Gastroesophageal sphincter (tissue), 4 donors: Measurements from ENCODE around the gene LRRC8C. TPM values are rescaled to one million over a fixed set of nuclear protein-coding genes. Genes with fewer than 3 reads are reported as not detected.

ENCODE experiments used
- ATAC-seq: fragments of 150-250 bp; one replicate; pipeline ENCODE4 v1.9.1; 2016; ENCODE audit warnings: mild to moderate bottlenecking, moderate library complexity
- H3K27ac ChIP-seq, 4 donors: fragments of 200-600 bp; sonication (generic) in 3 of 4; 1 replicate in 3 of 4; 2 replicates in 1 of 4; pipeline ENCODE4 v1.5.1; 2016 to 2019
- H3K27me3 ChIP-seq: fragments of 200-600 bp; sonication (generic); one replicate; pipeline ENCODE4 v1.5.1; 2019
- H3K36me3 ChIP-seq, 2 donors: fragments of 200-600 bp; sonication (generic); one replicate each; pipeline ENCODE4 v1.5.1; 2019; ENCODE audit warnings: control low read depth in 1 of 2
- H3K4me1 ChIP-seq, 3 donors: fragments of 200-600 bp; sonication (generic); 1 replicate in 2 of 3; 2 replicates in 1 of 3; pipeline ENCODE4 v1.5.1; 2016 to 2019; ENCODE audit warnings: control low read depth in 2 of 3
- H3K4me3 ChIP-seq, 2 donors: fragments of 200-600 bp; sonication (generic); one replicate each; pipeline ENCODE4 v1.5.1; 2019; ENCODE audit warnings: mild to moderate bottlenecking in 1 of 2, moderate library complexity in 1 of 2
- H3K9me3 ChIP-seq, 3 donors: fragments of 200-600 bp; sonication (generic); one replicate each; pipeline ENCODE4 v1.5.1; 2017 to 2019; ENCODE audit warnings: control low read depth in 2 of 3
- CTCF ChIP-seq, 4 experiments: fragments of 200-600 bp in 2 of 4; fragments of 450-650 bp in 2 of 4; sonication (generic) in 1 of 4; IDR thresholded peaks; one replicate each; pipeline ENCODE4 v1.5.1; 2017 to 2019; ENCODE audit warnings: antibody characterized with exemption in 4 of 4, mild to moderate bottlenecking in 2 of 4, moderate library complexity in 2 of 4
- EP300 ChIP-seq: sonication (generic); formaldehyde crosslinking; IDR thresholded peaks from one replicate; pipeline ENCODE4 v1.6.1; 2017; ENCODE audit warnings: antibody characterized with exemption, mild to moderate bottlenecking
- POLR2A ChIP-seq, 2 donors: fragments of 450-650 bp; IDR thresholded peaks; one replicate each; pipeline ENCODE4 v1.6.1; 2017; ENCODE audit warnings: antibody characterized with exemption in 2 of 2, mild to moderate bottlenecking in 2 of 2, moderate library complexity in 1 of 2
- POLR2AphosphoS5 ChIP-seq: sonication (generic); formaldehyde crosslinking; IDR thresholded peaks from one replicate; pipeline ENCODE4 v1.6.1; 2017; ENCODE audit warnings: antibody characterized with exemption
- WGBS, 2 donors: methylation state at CpG; one replicate each; pipeline ENCODE4 v1.1.5; 2018; ENCODE audit warnings: low coverage in 1 of 2; 5-methylcytosine and 5-hydroxymethylcytosine counted together
- total RNA-seq, 4 donors: library from RNA; depleted of rRNA; stranded (reverse); fragments of >200 nt; gene quantifications; one replicate each; pipeline ENCODE4 v1.1.0, GENCODE V29; 2016

Gene LRRC8C
- total RNA-seq, 4 donors from 2014 or later = 5.4 to 9.6 (median 6.2) TPM

- H3K27me3 ChIP-seq = no peaks in the 10 kb centered on the region
- H3K27ac ChIP-seq = no peak overlapping the region
- ATAC-seq = no peak
- no peaks in the 10 kb centered on the region for H3K36me3 ChIP-seq
- WGBS, 2 donors = 51 to 75% methylated on average over 3 to 5 of the region's 5 CpGs
- TF ChIP-seq POLR2AphosphoS5 (no peak), CTCF (IDR thresholded peaks at IDR 0.05) (peak; percentile 44 to 69 (median 63))
- H3K4me1 ChIP-seq = peaks cover 0 to 6% (median 0%) of the 10 kb centered on the region in 3 donors
- no peak overlapping the region for H3K4me3 ChIP-seq
- no peaks in the 10 kb centered on the region for H3K9me3 ChIP-seq
Measured at GRCh38 chr1:89598450-89599331, 34.2 kb upstream of the LRRC8C start.

- TF ChIP-seq POLR2A (IDR thresholded peaks at IDR 0.05) (no peak), POLR2AphosphoS5 (no peak), EP300 (no peak), CTCF (IDR thresholded peaks at IDR 0.05) (no peak)
- no peak for ATAC-seq
Measured at GRCh38 chr1:89599332-89599630, 33.6 kb upstream of the LRRC8C start.

GRCh38 chr1:89600451-89601224, 32.3 kb upstream of the LRRC8C start:
- peaks cover 0 to 12% (median 0%) of the 10 kb centered on the region in 3 donors for H3K4me1 ChIP-seq
- WGBS, 2 donors = 96 to 100% methylated on average over 3 of the region's 3 CpGs
- no peak overlapping the region for H3K27ac ChIP-seq
- no peaks in the 10 kb centered on the region for H3K36me3 ChIP-seq
- H3K9me3 ChIP-seq = no peaks in the 10 kb centered on the region
- H3K4me3 ChIP-seq = no peak overlapping the region
- no peak for ATAC-seq
- no peak for TF ChIP-seq POLR2A (IDR thresholded peaks at IDR 0.05)
- TF ChIP-seq POLR2AphosphoS5 = no peak
- no peak for TF ChIP-seq CTCF (IDR thresholded peaks at IDR 0.05)
- TF ChIP-seq EP300 = no peak
- H3K27me3 ChIP-seq = no peaks in the 10 kb centered on the region

More at GRCh38 chr1:89599332-89599630, 33.6 kb upstream of the LRRC8C start:
- Histone ChIP-seq H3K4me1 (peaks cover 0 to 12% (median 0%) of the 10 kb centered on the region in 3 donors), H3K27me3 (no peaks in the 10 kb centered on the region), H3K36me3 (no peaks in the 10 kb centered on the region), H3K9me3 (no peaks in the 10 kb centered on the region), H3K27ac (no peak overlapping the region), H3K4me3 (no peak overlapping the region)
- 92% methylated on average over 2 of the region's 2 CpGs; no CpG with 5 or more reads in 1 of the 2 donors for WGBS, 2 donors

GRCh38 chr1:89602871-89603404, 30.0 kb upstream of the LRRC8C start:
- no peak for ATAC-seq
- Histone ChIP-seq H3K36me3 (no peaks in the 10 kb centered on the region), H3K4me1 (peaks cover 0 to 12% (median 0%) of the 10 kb centered on the region in 3 donors), H3K9me3 (no peaks in the 10 kb centered on the region), H3K27me3 (no peaks in the 10 kb centered on the region), H3K27ac (no peak overlapping the region), H3K4me3 (no peak overlapping the region)
- TF ChIP-seq CTCF (IDR thresholded peaks at IDR 0.05) (no peak), POLR2A (IDR thresholded peaks at IDR 0.05) (no peak), EP300 (no peak), POLR2AphosphoS5 (no peak)
- WGBS, 2 donors = 46 to 74% methylated on average over 4 to 6 of the region's 6 CpGs
